Measurements from ENCODE around the gene PTPN2.

DNA sequence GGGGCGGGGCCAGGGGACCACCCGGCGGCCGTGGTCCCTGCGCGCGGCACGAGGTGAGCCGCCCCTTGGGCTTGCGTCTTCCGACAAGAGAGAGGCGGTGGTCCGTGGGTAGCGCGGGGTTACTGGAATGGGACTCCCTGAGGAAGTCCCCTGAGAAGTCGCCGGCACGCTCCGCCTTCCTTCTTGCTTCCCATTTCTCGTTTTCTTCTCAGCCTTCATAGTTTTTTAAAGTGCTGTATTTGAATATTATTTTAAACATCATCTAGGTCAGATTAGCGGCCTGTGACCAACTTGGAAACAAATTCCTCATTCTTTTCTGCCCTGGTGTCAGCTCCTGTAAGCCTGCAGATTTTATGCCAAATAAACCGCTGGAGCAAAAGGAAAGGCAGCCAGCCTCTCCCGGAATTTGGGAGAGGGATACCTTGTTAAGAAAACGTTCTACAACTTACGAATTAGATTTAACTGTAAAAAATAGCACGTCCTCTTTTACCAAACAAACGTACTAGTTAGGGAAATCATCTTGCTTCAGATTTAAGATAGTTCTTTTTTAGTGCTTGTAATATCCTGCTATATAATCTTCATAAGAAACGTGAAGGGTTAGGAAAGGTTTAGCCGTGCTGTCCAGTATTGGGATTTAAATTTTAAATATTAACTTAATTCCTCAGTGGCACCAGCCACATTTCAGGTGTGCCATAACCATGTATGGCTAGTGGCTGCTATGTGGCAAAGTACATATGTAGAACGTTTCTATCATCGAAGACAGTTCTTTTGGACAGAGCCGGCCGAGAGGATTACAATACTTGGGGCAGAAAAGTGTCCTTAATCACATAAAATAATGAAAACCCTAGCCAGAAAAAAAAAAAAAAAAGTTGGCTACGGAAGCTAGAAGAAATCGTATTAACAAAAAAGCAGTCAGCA, 628 bp upstream of the PTPN2 start:
- TF ChIP-seq POLR2A (IDR thresholded peaks at IDR 0.05; ENCODE audit: low read depth, low read length) (no peak), CTCF (conservative IDR thresholded peaks at IDR 0.05; ENCODE audit: low read depth, low read length) (no peak), BHLHE40 (IDR thresholded peaks at IDR 0.05; ENCODE audit: low read depth, low read length) (no peak), NFE2L2 (IDR thresholded peaks at IDR 0.05; ENCODE audit: low read depth, low read length) (no peak), RFX5 (IDR thresholded peaks at IDR 0.05; ENCODE audit: low read depth, low read length) (no peak)
